Endothelial cell of umbilical vein (primary cell): ENCODE results near the gene KCNMA1. TPM values are rescaled to one million over a fixed set of nuclear protein-coding genes. Genes with fewer than 3 reads are reported as not detected.

Experiments used
- BruUV-seq: library from RNA; stranded (reverse); fragments of 400-500 nt; replicated peaks from 2 replicates; lab custom pipeline; 2021; lab: Mats Ljungman, UMichigan
- CTCF ChIA-PET: fragments of 300-600, 350-600 bp; sonication (Branson Sonifier 250); formaldehyde crosslinking; loops from one replicate; lab custom pipeline; 2021; ENCODE audit warnings: antibody characterized with exemption, inconsistent platforms; lab: Charles Lee
- POLR2A ChIA-PET: fragments of 300-600, 350-600 bp; sonication (Branson Sonifier 250); formaldehyde crosslinking; loops from one replicate; lab custom pipeline; 2021; ENCODE audit warnings: antibody characterized with exemption, inconsistent platforms; lab: Charles Lee
- DNase-seq: peaks from one replicate; pipeline ENCODE4 v3.0.0-alpha.2; 2011; ENCODE audit warnings: low read depth, low spot score
- FAIRE-seq: peaks from 2 replicates; lab custom pipeline; 2011; peaks lifted over from hg19 to GRCh38; lab: Jason Lieb, UNC
- H2AFZ ChIP-seq: 2 replicates; pipeline ENCODE4 v1.6.0; 2012; ENCODE audit warnings: low read depth, low read length, control low read depth, inconsistent platforms
- H3K27ac ChIP-seq: 2 replicates; pipeline ENCODE4 v1.5.1; 2011; ENCODE audit warnings: low read depth, mild to moderate bottlenecking, control low read depth, low read length, moderate library complexity; ENCODE audit not compliant: insufficient read depth
- H3K27me3 ChIP-seq, 2 experiments: 2 replicates each; pipeline versions ENCODE4 v1.6.0 to v1.6.1; 2011; ENCODE audit warnings: low read length in 2 of 2, mixed read lengths in 1 of 2; ENCODE audit not compliant: control insufficient read depth in 2 of 2, insufficient read depth in 2 of 2
- H3K36me3 ChIP-seq, 2 experiments: 2 replicates in 1 of 2; 3 replicates in 1 of 2; pipeline ENCODE4 v1.5.1; 2011; ENCODE audit warnings: low read length in 2 of 2, mild to moderate bottlenecking in 1 of 2, moderate library complexity in 1 of 2; ENCODE audit not compliant: control insufficient read depth in 2 of 2, insufficient read depth in 2 of 2; ENCODE audit errors: extremely low read depth in 1 of 2
- H3K4me1 ChIP-seq: 3 replicates; pipeline ENCODE4 v1.5.1; 2011; ENCODE audit warnings: mild to moderate bottlenecking, low read length; ENCODE audit not compliant: control insufficient read depth, insufficient read depth; ENCODE audit errors: extremely low read depth
- H3K4me2 ChIP-seq: 2 replicates; pipeline ENCODE4 v1.6.1; 2011; ENCODE audit warnings: low read length, control low read depth, mixed read lengths; ENCODE audit not compliant: insufficient read depth
- H3K4me3 ChIP-seq, 3 experiments: fragments of 200-600 bp in 1 of 3; sonication (generic), shearing (Covaris generic) in 1 of 3; replicated peaks in 1 of 3; 2 replicates each; pipeline ENCODE4 v1.5.1; 2011 to 2016; ENCODE audit warnings: control low read depth in 3 of 3, low read length in 3 of 3, mild to moderate bottlenecking in 2 of 3, inconsistent platforms in 1 of 3, low read depth in 1 of 3, moderate library complexity in 1 of 3; ENCODE audit not compliant: insufficient read depth in 1 of 3
- H3K79me2 ChIP-seq: 2 replicates; pipeline ENCODE4 v1.6.0; 2012; ENCODE audit warnings: low read length, inconsistent platforms; ENCODE audit not compliant: control insufficient read depth, insufficient read depth
- H3K9ac ChIP-seq: replicated peaks from 2 replicates; pipeline ENCODE3; 2011; ENCODE audit warnings: low read length, control low read depth; ENCODE audit not compliant: insufficient read depth; ENCODE audit errors: extremely low read depth
- H3K9me1 ChIP-seq: replicated peaks from 3 replicates; pipeline ENCODE4 v1.6.0; 2011; ENCODE audit warnings: mild to moderate bottlenecking, low read length; ENCODE audit not compliant: control insufficient read depth, insufficient read depth; ENCODE audit errors: extremely low read depth
- H3K9me3 ChIP-seq: replicated peaks from 2 replicates; pipeline ENCODE4 v1.5.1; 2012; ENCODE audit warnings: low read length, inconsistent platforms; ENCODE audit not compliant: control insufficient read depth, insufficient read depth
- H4K20me1 ChIP-seq: replicated peaks from 2 replicates; pipeline ENCODE3; 2011; ENCODE audit warnings: mild to moderate bottlenecking, low read length; ENCODE audit not compliant: control insufficient read depth, insufficient read depth; ENCODE audit errors: extremely low read depth
- EZH2 ChIP-seq: IDR thresholded peaks from 2 replicates; pipeline ENCODE4 v1.6.1; 2012; ENCODE audit warnings: borderline replicate concordance, low read depth, mild to moderate bottlenecking, moderate library complexity, low read length, inconsistent platforms; ENCODE audit not compliant: severe bottlenecking
- FOS ChIP-seq: IDR thresholded peaks from 2 replicates; pipeline ENCODE4 v1.6.1; 2011; ENCODE audit warnings: mild to moderate bottlenecking, low read length, moderate library complexity, borderline replicate concordance; ENCODE audit not compliant: insufficient read depth
- GATA2 ChIP-seq: IDR thresholded peaks from 2 replicates; pipeline ENCODE4 v1.7.0; 2011; ENCODE audit warnings: low read depth, mild to moderate bottlenecking, moderate library complexity, mixed read lengths, low read length; ENCODE audit not compliant: insufficient read length, insufficient read depth
- JUN ChIP-seq: IDR thresholded peaks from 2 replicates; pipeline ENCODE4 v1.6.1; 2011; ENCODE audit warnings: borderline replicate concordance, low read depth; ENCODE audit not compliant: insufficient read length, insufficient read depth
- MYC ChIP-seq: IDR thresholded peaks from one replicate; pipeline ENCODE4 v1.6.1; 2011; ENCODE audit warnings: mild to moderate bottlenecking, low read depth, low read length
- POLR2A ChIP-seq: IDR thresholded peaks from 2 replicates; pipeline ENCODE4 v1.6.1; 2012; ENCODE audit warnings: low read depth, mild to moderate bottlenecking, control low read depth, low read length
- dilution Hi-C: fragments of 300-500 bp; cut with MboI; formaldehyde crosslinking; loops from one replicate; pipeline ENCODE4 v1.15.0; 2019; ENCODE audit warnings: low sequenced_read_pairs; ENCODE audit not compliant: extremely low pct_ligation_motif_present
- intact Hi-C: fragments of 100-400 bp; cut with micrococcal nuclease; formaldehyde crosslinking; loops from one replicate; pipeline ENCODE4 v1.10.0; 2022
- polyA plus RNA-seq, 4 experiments: library from polyadenylated mRNA; depleted of rRNA in 3 of 4; stranded (reverse) in 3 of 4; unstranded in 1 of 4; fragments of >200 nt; gene quantifications; 2 replicates each; pipeline versions ENCODE4 v1.2.1 to v1.2.3, GENCODE V29; 2011 to 2012; ENCODE audit warnings: missing spikeins in 1 of 4
- total RNA-seq: library from RNA; stranded (reverse); gene quantifications from 2 replicates; pipeline ENCODE4 v1.2.3, GENCODE V29; 2021
- TF ChIP-seq, protein P1 (sequence below): IDR thresholded peaks from 2 replicates; pipeline ENCODE4 v1.6.1; 2011; ENCODE audit not compliant: insufficient read depth, insufficient read length
- TF ChIP-seq, protein P2 (sequence below), 2 donors: IDR thresholded peaks; 1 replicate in 1 of 2; 2 replicates in 1 of 2; pipeline ENCODE4 v1.5.1; 2011; ENCODE audit warnings: low read length in 2 of 2, mild to moderate bottlenecking in 2 of 2, moderate library complexity in 2 of 2, control low read depth in 1 of 2, inconsistent platforms in 1 of 2, low read depth in 1 of 2; ENCODE audit not compliant: insufficient read depth in 1 of 2; ENCODE audit errors: extremely low read depth in 1 of 2

KCNMA1 gene
- total and polyA plus RNA-seq, 2 donors (not counting 3 experiments of a cell fraction or from before 2014, with no cell fraction given): 0.10 to 0.82 TPM

- Histone ChIP-seq H3K79me2 (no peaks in the 10 kb centered on the region), H3K9me1 (no peaks in the 10 kb centered on the region), H3K27me3 (peaks cover 0 to 8% of the 10 kb centered on the region in 2 experiments), H3K36me3 (no peaks in the 10 kb centered on the region), H3K9ac (no peak overlapping the region), H3K27ac (no peak overlapping the region), H4K20me1 (no peaks in the 10 kb centered on the region), H3K9me3 (no peaks in the 10 kb centered on the region), H2AFZ (no peak overlapping the region), H3K4me1 (no peaks in the 10 kb centered on the region), H3K4me3 (no peak overlapping the region), H3K4me2 (no peak overlapping the region)
- intact Hi-C loops (no loop called here), dilution Hi-C loops (no loop called here)
- BruUV-seq: no TSS peak
- TF ChIP-seq JUN (no peak), GATA2 (no peak), EZH2 (no peak), MYC (no peak), POLR2A (no peak), FOS (no peak)
- TF ChIP-seq, protein P1, sequence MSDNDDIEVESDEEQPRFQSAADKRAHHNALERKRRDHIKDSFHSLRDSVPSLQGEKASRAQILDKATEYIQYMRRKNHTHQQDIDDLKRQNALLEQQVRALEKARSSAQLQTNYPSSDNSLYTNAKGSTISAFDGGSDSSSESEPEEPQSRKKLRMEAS: no peak
- TF ChIP-seq, protein P2, sequence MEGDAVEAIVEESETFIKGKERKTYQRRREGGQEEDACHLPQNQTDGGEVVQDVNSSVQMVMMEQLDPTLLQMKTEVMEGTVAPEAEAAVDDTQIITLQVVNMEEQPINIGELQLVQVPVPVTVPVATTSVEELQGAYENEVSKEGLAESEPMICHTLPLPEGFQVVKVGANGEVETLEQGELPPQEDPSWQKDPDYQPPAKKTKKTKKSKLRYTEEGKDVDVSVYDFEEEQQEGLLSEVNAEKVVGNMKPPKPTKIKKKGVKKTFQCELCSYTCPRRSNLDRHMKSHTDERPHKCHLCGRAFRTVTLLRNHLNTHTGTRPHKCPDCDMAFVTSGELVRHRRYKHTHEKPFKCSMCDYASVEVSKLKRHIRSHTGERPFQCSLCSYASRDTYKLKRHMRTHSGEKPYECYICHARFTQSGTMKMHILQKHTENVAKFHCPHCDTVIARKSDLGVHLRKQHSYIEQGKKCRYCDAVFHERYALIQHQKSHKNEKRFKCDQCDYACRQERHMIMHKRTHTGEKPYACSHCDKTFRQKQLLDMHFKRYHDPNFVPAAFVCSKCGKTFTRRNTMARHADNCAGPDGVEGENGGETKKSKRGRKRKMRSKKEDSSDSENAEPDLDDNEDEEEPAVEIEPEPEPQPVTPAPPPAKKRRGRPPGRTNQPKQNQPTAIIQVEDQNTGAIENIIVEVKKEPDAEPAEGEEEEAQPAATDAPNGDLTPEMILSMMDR (IDR thresholded peaks at IDR 0.05; ENCODE audit: extremely low read depth in 1 of 2, insufficient read depth in 1 of 2, low read depth in 1 of 2, low read length in 2 of 2): no peak
- DNase-seq (no peak), FAIRE-seq (no peak)
- ChIA-PET CTCF (no interaction called here), POLR2A (no interaction called here)
Observed at GRCh38 chr10:77073663-77073960, 564.0 kb downstream of the KCNMA1 start.
